ENCODE results near the gene TMED5.
"Not testable (repeated sequence)": the region's sequence is repeated elsewhere in the genome, so short reads cannot be mapped to it uniquely, and the experiment has no call there.

The TMED5 gene

DNA sequence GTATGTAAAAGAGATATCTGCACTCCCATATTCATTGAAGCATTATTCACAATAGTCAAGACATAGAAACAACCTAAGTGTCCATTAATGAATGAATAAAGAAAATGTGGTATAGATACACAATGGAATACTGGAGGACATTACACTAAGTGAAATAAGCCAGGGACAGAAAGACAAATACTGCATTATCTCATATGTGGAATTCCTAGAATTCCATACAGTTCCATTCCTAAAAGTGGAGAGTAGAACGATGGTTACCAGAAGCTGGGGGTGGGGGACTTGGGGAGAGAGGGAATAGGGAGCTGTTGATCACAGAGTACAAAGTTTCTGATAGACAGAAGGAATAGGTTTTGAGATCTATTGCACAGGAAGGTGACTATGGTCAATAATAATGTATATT is 7.4 kb downstream of the TMED5 start:
- H3K4me3 ChIP-seq (ENCODE audit: low read depth, low read length), result no peak overlapping the region

DNA sequence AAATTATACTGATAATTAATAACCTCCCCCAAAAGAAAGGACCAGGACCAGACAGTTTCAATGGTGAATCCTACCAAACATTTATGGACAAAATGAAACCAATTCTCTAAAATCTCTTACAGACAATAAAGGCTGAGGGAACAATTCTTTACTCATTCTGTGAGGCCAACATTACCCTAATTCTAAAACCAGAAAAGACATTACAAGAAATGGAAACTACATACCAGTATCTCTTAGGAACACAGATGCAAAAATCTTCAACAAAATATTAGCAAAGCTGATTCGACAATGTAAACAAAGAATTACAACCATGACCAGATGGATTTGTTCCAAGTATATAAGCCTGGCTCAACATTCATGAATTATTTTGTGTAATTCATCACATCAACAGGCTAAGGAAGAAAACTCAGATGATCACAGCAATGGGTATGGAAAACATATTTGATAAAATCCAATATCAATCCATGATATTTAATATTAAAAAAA is 8.6 kb downstream of the TMED5 start:
- H3K4me3 ChIP-seq (ENCODE audit: low read depth, low read length), result no peak overlapping the region

DNA sequence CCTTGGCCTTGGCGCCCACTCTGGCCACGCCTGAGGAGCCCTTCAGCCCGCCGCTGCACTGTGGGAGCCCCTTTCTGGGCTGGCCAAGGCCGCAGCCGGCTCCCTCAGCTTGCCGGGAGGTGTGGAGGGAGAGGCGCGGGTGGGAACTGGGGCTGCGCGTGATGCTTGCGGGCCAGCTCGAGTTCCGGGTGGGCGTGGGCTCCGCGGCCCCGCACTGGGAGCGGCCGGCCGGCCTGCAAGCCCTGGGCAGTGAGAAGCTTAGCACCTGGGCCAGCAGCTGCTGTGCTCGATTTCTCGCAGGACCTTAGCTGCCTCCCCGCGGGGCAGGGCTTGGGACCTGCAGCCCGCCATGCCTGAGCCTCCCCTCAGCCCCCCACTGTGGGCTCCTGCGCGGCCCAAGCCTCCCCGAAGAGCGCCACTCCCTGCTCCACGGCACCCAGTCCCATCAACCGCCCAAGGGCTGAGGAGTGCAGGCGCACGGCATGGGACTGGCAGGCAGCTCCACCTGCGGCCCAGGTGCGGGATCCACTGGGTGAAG is 10.0 kb downstream of the TMED5 start:
- not testable (repeated sequence) for H3K4me3 ChIP-seq (ENCODE audit: low read depth, low read length)

DNA sequence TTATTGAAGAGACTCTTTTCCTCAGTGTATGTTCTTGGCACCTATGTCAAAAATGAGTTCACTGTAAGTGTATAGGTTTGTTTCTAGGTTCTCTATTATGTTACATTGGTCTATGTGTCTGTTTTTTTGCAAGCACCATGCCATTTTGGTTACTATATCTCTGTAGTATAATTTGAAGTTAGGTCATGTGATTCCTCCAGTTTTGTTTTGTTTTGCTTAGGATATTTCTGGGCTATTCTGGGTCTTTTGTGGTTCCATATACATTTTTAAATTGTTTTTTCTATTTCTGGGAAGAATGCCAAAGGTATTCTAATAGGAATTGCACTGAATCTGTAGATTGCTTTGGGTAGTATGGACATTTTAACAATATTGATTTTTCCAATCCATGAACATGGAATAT is 13.2 kb downstream of the TMED5 start:
- H3K4me3 ChIP-seq (ENCODE audit: low read depth, low read length), result no peak overlapping the region

DNA sequence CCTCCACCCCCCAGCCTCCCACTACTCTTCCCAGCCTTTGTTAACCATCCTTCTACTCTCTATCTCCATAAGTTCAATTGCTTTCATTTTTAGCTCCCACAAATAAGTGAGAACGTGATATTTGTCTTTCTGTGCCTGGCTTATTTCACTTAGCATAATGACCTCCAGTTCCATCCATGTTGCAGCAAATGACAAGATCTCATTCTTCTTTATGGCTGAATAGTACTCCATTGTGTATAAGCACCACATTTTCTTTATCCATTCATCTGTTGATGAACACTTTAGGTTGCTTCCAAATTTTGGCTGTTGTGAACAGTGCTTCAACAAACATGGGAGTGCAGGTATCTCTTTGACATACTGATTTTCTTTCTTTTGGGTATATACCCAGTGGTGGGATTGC is 14.3 kb downstream of the TMED5 start:
- not testable (repeated sequence) for H3K4me3 ChIP-seq (ENCODE audit: low read depth, low read length)

DNA sequence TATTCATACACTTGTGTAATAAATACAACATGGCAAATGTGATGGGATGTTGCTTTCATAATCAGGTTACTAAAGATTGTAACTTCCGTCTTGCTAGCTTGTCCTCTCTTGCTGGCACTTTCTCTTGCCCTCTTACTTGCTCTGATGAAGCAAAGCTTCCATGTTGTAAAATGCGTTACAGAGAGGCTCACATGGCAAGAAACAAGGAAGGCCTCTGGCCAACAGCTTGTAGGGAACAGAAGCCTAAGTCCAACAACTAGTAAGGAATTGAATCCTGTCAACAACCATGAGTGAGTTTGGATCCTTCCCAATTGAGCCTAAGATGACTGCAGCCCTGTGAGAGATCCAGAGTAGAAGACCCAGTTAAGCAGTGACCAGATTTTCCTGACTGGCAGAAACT is 15.4 kb downstream of the TMED5 start:
- H3K4me3 ChIP-seq (ENCODE audit: low read depth, low read length), result no peak overlapping the region

DNA sequence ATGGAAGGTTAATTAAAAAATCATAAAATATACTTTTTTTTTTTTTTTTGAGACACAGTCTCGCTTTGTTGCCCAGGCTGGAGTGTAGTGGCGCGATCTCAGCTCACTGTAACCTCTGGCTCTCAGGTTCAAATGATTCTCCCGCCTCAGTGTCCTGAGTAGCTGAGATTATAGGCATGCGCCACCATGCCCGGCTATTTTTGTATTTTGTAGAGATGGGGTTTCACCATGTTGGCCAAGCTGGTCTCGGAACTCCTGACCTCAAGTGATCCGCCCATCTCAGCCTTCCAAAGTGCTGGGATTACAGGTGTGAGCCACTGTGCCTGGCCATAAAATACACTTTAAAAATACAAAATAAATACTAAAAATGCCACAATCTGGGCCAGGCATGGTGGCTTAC is 16.9 kb downstream of the TMED5 start:
- H3K4me3 ChIP-seq (ENCODE audit: low read depth, low read length), result not testable (repeated sequence)

DNA sequence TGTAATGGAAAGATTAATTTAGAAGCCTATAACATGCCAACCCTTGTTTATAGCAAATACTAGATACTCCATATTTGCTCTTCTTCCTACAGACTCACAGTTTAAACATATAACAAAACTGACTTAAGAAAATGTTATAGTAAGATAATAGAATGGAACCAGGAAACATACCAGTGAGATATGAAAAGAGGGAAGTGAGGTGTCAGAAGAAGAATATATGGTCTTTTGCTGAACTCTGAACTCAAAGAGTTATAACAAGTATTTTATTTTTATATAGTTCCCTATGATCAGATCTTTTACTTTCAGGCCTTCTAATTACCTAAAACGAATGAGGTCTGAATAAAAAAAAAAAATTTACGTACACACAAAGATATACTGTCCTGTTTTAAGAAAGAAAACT is 20.9 kb downstream of the TMED5 start:
- no peak overlapping the region for H3K4me3 ChIP-seq (ENCODE audit: low read depth, low read length)

DNA sequence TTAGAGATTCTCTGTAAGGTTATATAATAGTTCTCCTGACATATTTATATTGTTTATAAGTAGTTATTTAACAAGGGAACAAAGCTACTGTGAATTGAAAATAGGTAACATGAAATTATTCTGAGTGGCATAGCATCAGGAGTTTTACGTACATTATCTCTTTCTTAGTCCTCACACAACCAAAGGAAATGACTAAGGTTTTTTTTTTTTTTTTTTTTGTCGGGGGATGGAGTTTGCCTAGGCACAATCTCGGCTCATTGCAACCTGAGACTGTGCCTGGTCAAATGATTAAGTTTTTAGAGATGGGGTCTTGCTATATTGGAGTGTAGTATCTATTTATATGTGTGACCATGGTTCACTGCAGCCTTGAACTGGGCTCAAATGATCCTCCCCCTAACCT is 24.9 kb downstream of the TMED5 start:
- no peak overlapping the region for H3K4me3 ChIP-seq (ENCODE audit: low read depth, low read length)

DNA sequence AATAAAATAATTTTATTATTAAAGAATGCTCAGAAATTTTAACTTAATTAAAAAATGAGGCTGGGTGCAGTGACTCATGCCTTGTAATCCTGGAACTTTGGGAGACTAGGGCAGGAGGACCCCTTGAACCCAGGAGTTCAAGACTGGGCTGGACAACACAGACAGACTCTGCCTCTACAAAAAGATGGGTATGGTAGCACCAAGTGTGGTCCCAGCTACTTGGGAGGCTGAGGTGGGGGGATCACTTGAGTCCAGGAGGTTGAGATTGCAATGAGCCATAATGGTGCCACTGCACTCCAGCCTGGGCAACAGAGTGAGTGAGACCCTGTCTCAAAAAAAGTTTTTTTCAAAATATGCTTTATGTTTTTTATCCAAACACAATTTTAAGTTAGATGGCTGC is 25.3 kb downstream of the TMED5 start:
- H3K4me3 ChIP-seq (ENCODE audit: low read depth, low read length), result no peak overlapping the region

DNA sequence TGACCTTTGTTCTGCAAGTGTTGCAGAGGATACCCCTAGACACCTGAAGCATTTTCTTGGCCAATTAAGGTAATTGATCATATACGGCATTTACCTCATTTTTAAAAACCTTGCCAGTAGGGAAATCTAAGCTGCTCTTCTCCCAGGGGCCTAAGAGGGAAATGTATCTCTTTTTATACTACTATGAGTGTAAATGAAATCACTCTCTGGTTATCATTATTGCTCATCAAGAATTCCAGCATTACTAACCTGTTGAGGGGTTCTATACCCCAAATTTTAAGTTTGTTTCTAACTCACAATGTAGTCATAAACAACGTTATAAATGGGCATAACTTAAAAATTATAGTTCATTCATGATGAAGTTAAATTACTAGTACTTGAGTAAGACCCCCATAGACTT is 27.4 kb downstream of the TMED5 start:
- no peak overlapping the region for H3K4me3 ChIP-seq (ENCODE audit: low read depth, low read length)

DNA sequence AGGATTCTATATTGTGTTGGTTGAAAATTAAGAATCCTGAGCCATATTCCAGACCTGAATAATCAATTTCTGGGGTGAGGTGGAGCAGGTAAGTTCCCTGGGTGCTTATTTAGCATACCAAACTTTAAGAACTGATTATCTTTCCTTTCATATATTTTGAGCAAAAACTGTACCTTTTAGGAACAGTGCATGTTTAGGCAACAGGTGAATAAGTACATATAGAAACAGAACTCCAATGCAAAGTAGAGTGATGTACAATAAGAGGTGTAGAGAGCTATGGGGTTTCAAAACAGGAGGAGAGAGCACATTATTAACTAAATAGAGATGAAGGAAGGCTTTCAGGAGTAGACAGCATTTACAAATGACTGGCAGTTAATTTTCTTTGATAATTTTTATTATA is 28.7 kb downstream of the TMED5 start:
- no peak overlapping the region for H3K4me3 ChIP-seq (ENCODE audit: low read depth, low read length)

DNA sequence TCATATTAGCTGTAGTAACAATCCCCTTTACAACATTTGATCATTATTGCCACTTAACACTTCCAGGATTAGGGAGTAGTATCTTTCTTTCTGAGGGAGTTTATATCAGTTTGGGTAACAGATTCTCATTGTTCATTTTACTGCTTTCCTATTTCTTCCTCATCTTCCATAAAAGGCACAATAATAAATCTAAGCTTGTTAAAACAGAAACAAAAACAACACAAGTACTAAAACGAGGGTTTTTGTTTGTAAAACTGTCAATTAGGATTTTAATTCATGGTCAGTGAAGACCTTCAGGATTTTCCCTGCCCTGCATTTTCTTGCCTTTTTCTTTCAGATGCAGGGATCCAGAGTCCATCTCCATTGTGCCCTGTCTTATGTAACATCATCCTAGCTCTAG is 29.5 kb downstream of the TMED5 start:
- H3K4me3 ChIP-seq (ENCODE audit: low read depth, low read length), result no peak overlapping the region

DNA sequence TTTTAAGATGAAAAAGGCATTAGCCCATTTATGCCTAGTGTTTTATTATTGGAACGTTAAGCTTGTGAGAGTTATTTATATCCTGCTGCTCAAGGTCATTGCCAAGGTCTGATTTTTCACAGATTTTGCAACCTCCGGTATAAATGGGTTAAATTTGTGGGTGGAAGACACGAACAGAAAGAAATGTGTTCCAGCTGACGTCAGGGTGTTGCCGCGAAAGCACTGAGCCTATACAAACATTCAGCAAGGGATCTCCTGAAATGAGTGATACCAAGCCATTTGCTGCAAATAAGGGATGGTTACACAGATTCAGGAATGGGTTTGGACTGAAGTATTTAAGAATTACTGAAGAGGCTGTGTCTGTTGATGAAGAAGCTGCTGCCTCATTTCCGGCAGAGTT is 32.2 kb downstream of the TMED5 start:
- no peak overlapping the region for H3K4me3 ChIP-seq (ENCODE audit: low read depth, low read length)

DNA sequence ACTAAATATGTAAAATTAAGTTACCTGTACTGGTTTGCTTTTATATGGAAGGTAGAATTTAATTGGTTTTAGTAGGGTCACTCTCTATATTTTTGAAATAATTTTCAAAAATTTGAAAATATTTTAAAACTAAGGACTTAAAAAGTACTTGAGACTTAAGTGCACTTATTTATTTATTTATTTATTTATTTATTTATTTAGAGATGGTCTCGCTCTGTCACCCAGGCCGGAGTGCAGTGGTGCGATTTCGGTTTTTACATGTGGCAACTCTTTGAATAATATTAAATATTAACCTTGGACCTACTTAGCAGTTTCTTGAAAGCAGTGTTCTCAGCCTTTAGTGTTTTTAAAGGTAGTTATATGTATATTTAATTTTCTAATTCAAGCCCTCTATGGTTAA is 36.4 kb downstream of the TMED5 start:
- no peak overlapping the region for H3K4me3 ChIP-seq (ENCODE audit: low read depth, low read length)

DNA sequence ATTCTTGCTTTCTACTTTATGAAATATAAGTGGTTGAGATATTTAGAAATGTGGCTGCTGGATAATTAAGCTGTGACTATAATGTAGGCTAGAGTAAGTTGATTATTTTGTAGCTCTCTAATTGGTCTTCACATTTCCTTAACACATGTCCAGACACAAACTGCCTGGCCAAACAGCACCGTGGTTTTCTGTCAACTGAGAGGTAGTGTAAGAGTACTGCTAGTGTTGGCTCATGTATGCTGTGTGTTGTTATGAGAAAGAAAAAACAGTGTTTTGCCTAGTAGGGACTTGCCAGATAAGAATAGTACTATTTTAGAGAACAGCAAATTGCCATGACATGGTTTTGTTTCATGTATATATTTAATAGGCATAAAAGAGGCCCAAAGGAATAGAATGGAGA is 37.1 kb downstream of the TMED5 start:
- no peak overlapping the region for H3K4me3 ChIP-seq (ENCODE audit: low read depth, low read length)

DNA sequence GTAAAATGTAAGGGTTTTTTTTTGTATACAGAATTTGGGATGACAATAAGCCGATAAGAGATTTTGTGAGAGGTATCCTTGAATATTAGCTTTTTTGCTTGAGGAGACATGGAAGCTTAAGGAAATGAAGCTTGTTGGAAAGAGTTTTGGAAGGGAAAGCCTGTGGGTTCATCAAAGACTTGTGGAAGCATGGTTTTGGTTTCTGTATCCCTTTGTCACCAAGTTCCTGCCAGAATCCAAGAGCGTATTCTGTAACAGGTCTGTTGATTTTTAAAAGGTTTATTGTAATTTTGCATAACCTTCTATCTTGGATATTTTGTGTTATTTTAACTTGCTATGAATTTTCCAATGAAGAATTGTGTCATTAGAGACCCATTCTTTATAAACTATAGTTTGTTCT is 38.1 kb downstream of the TMED5 start:
- H3K4me3 ChIP-seq (ENCODE audit: low read depth, low read length), result no peak overlapping the region

DNA sequence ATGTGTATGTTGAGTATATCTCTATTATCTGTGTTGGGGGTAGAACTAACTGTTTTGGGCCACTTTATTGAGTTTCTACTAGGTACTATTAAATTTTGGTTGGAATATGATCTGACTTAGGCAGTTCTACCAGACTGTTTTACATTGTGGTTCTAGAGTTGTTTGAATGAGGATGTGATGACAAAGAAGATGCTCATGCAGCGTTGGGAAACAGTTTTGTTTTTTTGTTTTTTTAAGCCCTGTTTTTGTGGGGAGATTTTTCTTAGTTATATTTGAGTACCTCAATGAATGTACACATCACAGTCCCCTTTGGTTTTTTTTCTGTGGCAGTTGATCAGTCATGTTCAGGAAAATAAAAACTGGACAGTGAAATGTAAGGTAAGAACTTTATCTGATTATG is 40.1 kb downstream of the TMED5 start:
- H3K4me3 ChIP-seq (ENCODE audit: low read depth, low read length), result no peak overlapping the region

DNA sequence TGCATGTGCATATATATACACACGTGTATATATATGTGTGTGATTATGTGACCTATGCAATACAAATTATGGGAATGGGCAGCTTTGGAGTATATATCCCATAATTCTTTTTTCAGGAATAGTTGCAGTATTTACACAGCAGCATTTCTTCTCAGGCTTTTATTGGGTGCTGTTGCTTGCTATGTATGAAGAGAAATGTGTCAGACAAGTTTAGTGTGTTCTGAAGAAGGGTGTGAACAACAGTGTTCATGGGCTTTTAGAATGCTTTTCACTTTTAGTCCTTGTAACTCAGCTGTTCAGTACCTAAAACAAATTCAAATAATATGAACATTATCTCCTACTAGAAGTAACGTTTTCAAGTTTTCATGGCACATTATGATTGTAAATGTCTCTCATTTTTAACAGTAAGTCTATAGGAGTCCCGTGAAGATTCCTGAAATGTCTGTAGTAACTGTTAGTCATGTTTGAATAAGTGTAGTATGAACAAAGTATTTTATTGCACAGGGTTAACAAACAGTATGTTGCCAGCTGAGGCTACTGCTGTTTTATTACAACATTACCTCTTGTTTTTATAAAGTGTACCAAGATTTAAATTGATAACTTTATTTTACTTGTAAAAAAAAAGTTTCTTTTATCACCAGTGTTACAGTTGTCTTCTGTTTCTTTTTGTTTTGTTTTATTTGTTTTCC is 42.5 kb downstream of the TMED5 start:
- no peak overlapping the region for H3K4me3 ChIP-seq (ENCODE audit: low read depth, low read length)

DNA sequence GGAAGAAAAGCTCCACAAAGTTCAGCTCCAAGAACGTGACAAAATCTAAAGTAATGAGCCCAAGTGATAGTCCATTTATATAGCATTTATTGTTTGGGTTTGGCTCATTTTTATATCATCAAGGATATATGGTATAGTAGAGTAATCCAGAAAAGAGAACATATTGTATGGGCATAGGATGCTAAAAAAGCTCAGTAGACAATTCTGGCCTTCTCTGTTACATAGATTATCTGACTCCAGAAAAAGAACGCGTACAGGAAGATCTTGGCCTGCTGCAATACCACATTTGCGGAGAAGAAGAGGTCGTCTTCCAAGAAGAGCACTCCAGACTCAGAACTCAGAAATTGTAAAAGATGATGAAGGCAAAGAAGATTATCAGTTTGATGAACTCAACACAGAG is 43.8 kb downstream of the TMED5 start:
- H3K4me3 ChIP-seq (ENCODE audit: low read depth, low read length), result no peak overlapping the region

DNA sequence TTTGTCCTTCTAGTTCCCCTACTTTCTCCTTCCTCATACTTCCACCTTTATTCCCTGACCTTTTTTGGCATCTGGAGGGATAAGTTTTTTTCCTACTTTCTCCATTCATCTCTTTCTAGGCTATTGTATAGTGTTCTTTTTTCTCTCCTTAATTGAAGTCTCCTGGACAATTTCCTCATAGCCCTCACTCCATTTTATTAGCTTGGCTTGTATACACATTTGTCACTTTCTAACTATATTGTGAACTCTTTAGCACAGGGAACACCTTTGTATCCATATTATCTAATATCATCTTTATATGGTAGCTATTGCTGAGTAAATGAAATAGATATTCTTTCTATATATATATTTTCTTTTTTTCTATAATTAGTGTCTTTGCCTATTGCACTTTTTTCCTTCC is 47.6 kb downstream of the TMED5 start:
- H3K4me3 ChIP-seq (ENCODE audit: low read depth, low read length), result no peak overlapping the region

DNA sequence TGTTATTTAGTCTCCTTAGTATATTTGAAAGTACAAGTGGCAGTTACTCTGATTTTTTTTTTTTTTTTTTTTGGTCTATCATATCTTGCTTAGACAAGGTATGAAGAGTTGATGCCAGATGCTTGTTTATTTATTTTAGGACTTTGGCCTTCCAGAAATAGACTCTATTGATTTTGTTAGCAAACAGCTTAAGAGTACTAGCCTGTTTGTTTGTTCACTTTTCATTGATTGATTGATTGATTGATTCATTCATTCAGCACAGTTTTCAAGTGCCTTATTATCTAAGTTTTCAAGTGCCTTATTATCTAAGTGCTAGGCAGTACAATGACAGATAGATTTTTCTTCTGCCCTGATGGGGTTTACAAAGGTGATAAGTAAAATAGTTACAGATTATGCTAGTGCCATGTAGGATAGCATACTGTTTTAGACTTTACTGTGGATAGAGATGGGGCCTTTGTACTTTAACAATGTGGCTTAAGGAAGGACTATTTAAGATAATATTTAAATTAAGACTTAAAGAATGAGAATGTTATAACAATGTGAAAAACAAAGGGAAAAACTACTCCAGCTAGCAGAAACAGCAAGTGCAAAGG is 50.6 kb downstream of the TMED5 start:
- H3K4me3 ChIP-seq (ENCODE audit: low read depth, low read length), result no peak overlapping the region

Data from iPS-11a (cell line).